Upper lobe of left lung (tissue), 4 donors: ENCODE results near the gene SIRPA.

Experiments
- CTCF ChIP-seq, 6 experiments: fragments of 450-650 bp in 4 of 6; fragments of 200-600 bp in 2 of 6; sonication (generic) in 2 of 6; IDR thresholded peaks; one replicate each; pipeline ENCODE4 v1.5.1; 2016 to 2019; ENCODE audit warnings: antibody characterized with exemption in 6 of 6
- EP300 ChIP-seq, 4 donors: sonication (generic); formaldehyde crosslinking; IDR thresholded peaks; one replicate each; pipeline ENCODE4 v1.5.1; 2017; ENCODE audit warnings: antibody characterized with exemption in 4 of 4, control low read depth in 2 of 4

- no peak for TF ChIP-seq CTCF (IDR thresholded peaks at IDR 0.05)
- TF ChIP-seq EP300 (IDR thresholded peaks at IDR 0.05) = no peak
These were observed 35.0 kb downstream of the SIRPA start for GRCh38 chr20:1930165-1930564.
